GM19025 (cell line): Measurements from ENCODE around the gene COX7C.
"Not testable (repeated sequence)": the region's sequence is repeated elsewhere in the genome, so short reads cannot be mapped to it uniquely, and the experiment has no call there.

ENCODE experiments used
- ATAC-seq: cut with Tn5 transposase; IDR thresholded peaks from one replicate; pipeline ENCODE4 v1.9.1; 2021; ENCODE audit warnings: mild to moderate bottlenecking, low read depth, moderate library complexity; ENCODE audit not compliant: unreplicated experiment

COX7C gene

DNA sequence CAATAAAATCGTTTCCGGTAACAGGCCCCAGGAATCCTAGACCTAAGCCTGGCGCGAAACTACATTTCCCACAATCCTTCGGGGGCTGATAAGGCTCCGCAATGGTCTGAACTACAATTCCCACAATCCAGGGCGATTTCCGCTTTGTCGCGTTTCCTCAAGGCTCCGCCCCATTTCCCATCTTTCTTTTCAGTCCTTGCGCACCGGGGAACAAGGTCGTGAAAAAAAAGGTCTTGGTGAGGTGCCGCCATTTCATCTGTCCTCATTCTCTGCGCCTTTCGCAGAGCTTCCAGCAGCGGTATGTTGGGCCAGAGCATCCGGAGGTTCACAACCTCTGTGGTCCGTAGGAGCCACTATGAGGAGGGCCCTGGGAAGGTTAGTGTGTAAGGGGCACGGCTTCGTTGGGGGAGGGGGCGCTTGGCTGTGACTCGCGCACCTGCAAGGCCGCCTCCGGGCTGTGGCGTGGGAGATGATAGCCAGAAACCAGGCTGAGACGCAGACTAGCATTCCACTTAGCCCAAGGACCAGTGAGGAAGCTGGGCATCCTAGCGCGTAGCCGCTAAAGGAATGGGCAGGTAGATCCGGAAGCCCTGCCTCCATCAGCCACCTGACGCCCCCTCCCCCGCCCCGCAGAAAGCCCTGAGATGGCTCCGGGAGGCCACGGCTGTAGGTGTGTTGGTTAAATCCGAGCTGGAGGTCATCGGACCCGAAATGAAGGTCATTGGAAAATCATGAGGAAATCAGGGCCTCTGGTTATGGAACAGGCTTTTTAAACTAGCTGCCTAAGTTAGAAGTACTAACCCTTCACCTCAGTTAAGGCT, at the start of gene COX7C:
COX7C (plus strand) TSS at position 186 of the 821 bp plus-strand sequence; CDS start at position 301, 115 bp downstream.
- ATAC-seq, result peak; percentile 96

- not testable (repeated sequence) for ATAC-seq
These were observed 48.0 kb upstream of the COX7C start for GRCh38 chr5:86569522-86570426.

GRCh38 chr5:86570427-86571083, 47.2 kb upstream of the COX7C start:
- no peak for ATAC-seq

GRCh38 chr5:86571109-86571508, 46.6 kb upstream of the COX7C start:
- not testable (repeated sequence) for ATAC-seq

DNA sequence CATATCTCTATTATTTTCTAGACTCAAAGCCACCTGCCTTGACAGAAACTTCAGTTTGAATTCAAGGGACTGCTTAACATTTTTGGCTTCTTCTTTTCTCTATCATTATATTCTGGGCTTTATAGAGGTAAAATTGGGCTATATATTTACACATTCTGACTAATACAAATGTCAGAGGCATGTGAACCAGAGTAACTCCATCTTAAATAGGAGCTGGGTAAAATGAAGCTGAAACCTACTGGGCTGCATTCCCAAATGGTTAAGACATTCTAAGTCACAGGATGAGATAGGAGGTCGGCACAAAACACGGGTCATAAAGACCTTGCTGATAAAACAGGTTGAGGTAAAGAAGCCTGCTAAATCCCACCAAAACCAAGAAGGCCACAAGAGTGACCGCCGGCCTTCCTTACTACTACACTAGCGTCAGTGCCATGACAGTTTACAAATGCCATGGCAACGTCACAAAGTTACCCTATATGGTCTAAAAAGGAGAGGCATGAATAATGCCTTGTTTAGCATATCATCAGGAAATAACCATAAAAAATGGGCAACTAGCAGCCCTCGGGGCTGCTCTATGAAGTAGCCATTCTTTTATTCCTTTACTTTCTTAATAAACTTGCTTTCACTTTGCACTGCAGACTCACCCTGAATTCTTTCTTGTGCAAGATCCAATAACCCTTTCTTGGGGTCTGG, 44.8 kb upstream of the COX7C start:
- no peak for ATAC-seq

GRCh38 chr5:86579502-86579901, 38.2 kb upstream of the COX7C start:
- ATAC-seq, result no peak

DNA sequence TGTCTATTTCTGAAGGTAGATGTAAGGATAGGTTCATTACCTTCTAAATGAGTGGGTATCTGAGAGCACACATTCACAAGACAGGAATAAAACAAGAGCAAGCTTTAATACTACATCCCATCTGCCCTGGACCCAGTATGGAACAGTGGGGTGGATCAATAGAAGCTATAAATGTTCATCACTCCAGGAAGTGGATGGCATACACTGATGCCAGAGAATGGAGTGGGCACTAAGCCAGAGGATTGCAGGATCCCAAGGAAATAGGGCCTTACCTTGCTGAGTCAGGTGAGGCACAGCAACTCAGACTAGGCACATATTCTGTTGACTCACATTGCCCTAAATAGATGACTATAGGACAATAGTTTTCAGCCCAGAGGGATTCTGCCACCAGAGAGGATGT, 21.3 kb upstream of the COX7C start:
- no peak for ATAC-seq

GRCh38 chr5:86605881-86606280, 11.9 kb upstream of the COX7C start:
- ATAC-seq, result no peak

GRCh38 chr5:86613455-86613854, 4.3 kb upstream of the COX7C start:
- ATAC-seq, result no peak

DNA sequence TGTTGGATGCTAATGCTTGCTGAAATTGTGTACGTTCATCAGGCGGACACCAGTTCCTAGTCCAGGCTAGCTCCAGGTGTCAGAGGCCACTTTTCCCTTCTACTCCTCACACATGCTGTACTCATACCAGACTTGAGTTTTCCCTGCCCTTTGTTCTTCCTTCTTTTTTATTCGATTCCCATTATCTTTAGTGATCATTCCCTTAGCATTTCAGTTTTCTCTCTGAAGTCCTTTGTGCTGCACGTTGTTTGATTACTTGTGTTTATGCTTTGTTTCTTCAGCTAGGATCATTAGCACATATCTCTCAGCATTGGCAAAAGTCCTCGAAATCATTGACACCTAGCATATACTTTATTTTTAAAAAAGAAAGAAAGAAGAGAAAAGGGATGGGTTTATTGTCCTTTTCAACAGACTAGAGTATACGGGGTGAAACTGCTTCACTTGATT, 409 bp upstream of the COX7C start:
- ATAC-seq, result no peak

DNA sequence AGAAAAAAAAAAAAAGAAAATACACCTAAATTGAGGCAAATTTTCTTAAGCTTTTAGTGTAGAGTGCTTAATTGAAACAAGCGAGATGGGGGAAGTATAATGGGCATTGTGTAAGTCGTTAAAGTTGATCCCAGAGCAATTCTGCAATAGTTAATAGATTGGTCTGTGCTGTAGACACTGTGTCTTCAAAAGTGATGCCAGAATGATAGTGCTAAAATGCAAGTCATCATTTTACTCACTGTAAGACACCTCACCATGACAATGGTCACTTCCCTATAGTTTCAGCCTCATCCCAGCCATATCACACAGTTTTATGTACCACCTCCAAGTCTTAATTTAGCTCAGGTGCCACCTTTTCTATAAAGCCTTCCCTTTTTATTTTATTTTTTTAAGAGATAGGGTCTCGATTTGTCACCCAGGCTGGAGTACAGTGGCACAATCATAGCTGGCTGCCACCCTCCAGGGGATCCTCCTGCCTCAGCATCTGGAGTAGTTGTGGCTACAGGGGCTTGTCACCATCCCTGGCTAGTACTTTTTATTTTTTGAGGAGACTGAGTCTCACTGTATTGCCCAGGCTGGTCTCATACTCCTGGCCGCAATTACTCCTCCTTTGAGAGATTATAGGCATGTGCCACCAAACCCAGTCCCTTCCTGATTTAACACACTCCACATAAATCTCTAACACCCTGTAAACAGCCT, 6.2 kb downstream of the COX7C start:
- no peak for ATAC-seq

- ATAC-seq, result no peak
These were observed 7.4 kb downstream of the COX7C start for GRCh38 chr5:86625148-86625547.

- ATAC-seq, result no peak
These were observed 8.4 kb downstream of the COX7C start for GRCh38 chr5:86626149-86626548.

DNA sequence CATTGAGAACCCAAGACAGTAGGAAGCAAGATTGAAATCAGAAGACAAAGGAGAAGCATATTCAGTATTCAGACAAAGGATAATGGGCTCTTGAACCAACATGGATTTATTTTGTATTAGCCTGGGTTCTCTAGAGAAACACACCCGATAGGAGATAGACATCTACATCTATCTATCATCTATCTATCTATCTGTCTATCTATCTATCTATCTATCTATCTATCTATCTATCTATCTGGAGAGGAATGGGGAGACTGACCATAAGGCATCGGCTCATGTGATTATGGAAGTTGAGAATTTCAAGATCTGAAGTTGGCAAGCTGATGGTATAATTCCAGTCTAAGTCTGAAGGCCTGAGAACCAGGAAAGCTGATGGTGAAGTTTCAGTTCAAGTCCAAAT, 13.4 kb downstream of the COX7C start:
- no peak for ATAC-seq

DNA sequence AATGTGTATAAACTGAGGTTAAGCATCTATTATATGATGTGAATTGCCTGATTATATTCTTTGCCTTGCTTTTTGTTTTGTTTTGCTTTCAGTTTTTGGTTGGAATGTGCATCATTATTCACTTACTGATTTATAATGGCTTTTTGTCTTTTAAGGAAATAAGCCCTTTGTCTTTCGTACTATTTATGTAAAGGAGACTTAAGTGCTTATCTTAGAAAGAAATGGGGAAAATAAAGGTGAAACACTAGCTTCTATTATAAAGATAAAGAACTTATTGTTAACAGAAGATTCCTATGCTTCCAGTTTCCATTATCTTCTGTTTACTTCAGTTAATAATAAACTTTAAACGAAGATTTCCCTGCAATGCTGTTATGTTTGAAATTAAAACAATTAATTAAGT, 23.3 kb downstream of the COX7C start:
- ATAC-seq, result no peak

DNA sequence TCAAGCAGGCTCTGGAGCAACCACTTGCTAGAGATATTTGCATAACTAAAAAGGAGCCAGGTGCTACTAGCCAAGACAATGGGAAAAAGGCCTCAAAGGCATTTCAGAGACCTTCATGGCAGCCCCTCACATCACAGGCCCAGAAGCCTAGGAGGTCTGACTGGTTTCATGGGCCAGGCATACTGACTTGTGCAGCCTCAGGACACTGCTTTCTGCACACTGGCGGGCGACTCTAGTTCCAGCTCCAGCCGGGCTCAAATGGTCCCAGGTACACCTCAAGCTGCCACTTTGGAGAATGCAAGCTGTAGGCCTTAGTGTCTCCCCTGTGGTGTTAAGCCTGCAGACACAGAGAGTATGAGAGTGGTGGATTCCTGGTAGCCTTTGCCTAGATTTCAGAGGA, 27.1 kb downstream of the COX7C start:
- no peak for ATAC-seq

- ATAC-seq, result no peak
These were observed 28.1 kb downstream of the COX7C start for GRCh38 chr5:86645885-86646284.

- no peak for ATAC-seq
These were observed 28.9 kb downstream of the COX7C start for GRCh38 chr5:86646671-86647070.

- ATAC-seq, result no peak
These were observed 32.2 kb downstream of the COX7C start for GRCh38 chr5:86649832-86650505.
